Cardiac muscle cell (in vitro differentiated cells and primary cell): ENCODE results near the gene MARK1. TPM values are rescaled to one million over a fixed set of nuclear protein-coding genes. Genes with fewer than 3 reads are reported as not detected.

Source experiments
- DNase-seq, 2 donors: peaks; one replicate each; pipeline versions ENCODE4 v3.0.0 to v3.0.0-alpha.2; 2010 to 2017; ENCODE audit warnings: low read depth in 1 of 2, low spot score in 1 of 2
- H3K27ac ChIP-seq: fragments of 200-600 bp; sonication (generic); 2 replicates; pipeline ENCODE4 v1.5.1; 2016
- H3K27me3 ChIP-seq: fragments of 200-600 bp; sonication (generic); 2 replicates; pipeline ENCODE4 v1.6.0; 2016; ENCODE audit warnings: control low read depth
- H3K36me3 ChIP-seq: fragments of 200-600 bp; sonication (generic); 2 replicates; pipeline ENCODE4 v1.5.1; 2016; ENCODE audit warnings: control low read depth
- H3K4me1 ChIP-seq: fragments of 200-600 bp; sonication (generic); 2 replicates; pipeline ENCODE4 v1.8.1; 2017; ENCODE audit warnings: low read depth, mild to moderate bottlenecking, mixed run types
- H3K4me3 ChIP-seq: fragments of 200-600 bp; sonication (generic); 2 replicates; pipeline ENCODE4 v1.5.1; 2016; ENCODE audit warnings: mild to moderate bottlenecking
- H3K9me3 ChIP-seq: fragments of 200-600 bp; sonication (generic); 2 replicates; pipeline ENCODE4 v1.5.1; 2017; ENCODE audit warnings: low read depth, mild to moderate bottlenecking, control low read depth
- polyA plus RNA-seq: library from polyadenylated mRNA; unstranded; fragments of >200 nt; fragmentation: Nextera tagmentation; extraction: Ambion mirVana; gene quantifications from 2 replicates; pipeline ENCODE4 v1.2.1, GENCODE V29; 2016
- total RNA-seq: library from RNA; depleted of rRNA; stranded (reverse); fragments of >200 nt; gene quantifications from 2 replicates; pipeline ENCODE4 v1.2.3, GENCODE V29; 2016
- TF ChIP-seq, protein P1 (sequence below): IDR thresholded peaks from 2 replicates; pipeline ENCODE4 v1.5.1; 2012; ENCODE audit warnings: low read depth, mild to moderate bottlenecking, low read length

Gene MARK1
- total and polyA plus RNA-seq, 2 experiments from 2014 or later, result 24.6 to 25.2 TPM

DNA sequence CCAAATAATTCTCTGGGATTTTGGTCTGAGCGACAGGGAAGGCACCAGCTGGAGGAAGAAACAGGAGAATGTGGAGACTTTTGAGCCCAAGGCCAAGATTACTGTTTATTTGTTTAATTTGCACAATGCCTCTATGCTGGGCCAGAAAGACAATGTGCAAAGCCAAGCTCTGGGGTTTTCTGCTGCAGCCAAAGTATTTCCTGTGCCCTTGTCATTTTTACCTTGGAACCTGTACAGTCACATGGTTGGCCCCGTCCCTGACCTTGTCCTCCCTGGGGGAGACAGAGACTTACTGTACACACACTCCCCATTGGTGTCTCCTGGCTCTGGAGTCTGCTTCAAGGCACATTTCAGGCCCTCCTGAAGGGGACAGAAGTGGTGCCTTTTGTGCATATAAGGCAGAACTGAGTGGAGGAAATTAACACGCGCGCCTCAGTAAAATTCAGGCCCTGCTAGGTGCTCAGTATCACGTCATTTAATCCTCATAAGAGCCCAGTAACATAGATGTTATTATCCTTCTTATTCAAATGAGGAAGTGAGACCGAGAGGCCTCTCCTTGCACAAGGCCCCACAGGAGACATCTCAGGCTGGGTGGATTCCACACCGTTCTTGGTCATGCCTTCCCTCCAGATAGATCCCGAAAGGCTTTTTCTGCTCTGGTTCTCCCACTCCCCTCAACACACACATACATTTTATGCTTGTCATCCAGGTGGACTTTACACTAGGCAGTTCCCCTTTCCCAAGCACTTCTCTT is 183.3 kb downstream of the MARK1 start:
- Histone ChIP-seq H3K4me1 (no peaks in the 10 kb centered on the region), H3K27me3 (no peaks in the 10 kb centered on the region), H3K36me3 (no peaks in the 10 kb centered on the region), H3K4me3 (no peak overlapping the region), H3K9me3 (no peaks in the 10 kb centered on the region), H3K27ac (no peak overlapping the region)
- TF ChIP-seq, protein P1, sequence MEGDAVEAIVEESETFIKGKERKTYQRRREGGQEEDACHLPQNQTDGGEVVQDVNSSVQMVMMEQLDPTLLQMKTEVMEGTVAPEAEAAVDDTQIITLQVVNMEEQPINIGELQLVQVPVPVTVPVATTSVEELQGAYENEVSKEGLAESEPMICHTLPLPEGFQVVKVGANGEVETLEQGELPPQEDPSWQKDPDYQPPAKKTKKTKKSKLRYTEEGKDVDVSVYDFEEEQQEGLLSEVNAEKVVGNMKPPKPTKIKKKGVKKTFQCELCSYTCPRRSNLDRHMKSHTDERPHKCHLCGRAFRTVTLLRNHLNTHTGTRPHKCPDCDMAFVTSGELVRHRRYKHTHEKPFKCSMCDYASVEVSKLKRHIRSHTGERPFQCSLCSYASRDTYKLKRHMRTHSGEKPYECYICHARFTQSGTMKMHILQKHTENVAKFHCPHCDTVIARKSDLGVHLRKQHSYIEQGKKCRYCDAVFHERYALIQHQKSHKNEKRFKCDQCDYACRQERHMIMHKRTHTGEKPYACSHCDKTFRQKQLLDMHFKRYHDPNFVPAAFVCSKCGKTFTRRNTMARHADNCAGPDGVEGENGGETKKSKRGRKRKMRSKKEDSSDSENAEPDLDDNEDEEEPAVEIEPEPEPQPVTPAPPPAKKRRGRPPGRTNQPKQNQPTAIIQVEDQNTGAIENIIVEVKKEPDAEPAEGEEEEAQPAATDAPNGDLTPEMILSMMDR, result no peak
- no peak for DNase-seq

Other genes starting within 250 kb of the MARK1 start
- gene C1orf115, start 162.2 kb downstream of the MARK1 start, total RNA-seq, result 5.3 and 7.5 TPM in 2 replicates
- 5.3 and 9.7 TPM in 2 replicates for gene C1orf115, start 162.2 kb downstream of the MARK1 start, polyA plus RNA-seq
- 36.4 and 38.1 TPM in 2 replicates for gene MTARC2, start 220.2 kb downstream of the MARK1 start, total RNA-seq
- 54.5 and 58.2 TPM in 2 replicates for gene MTARC2, start 220.2 kb downstream of the MARK1 start, polyA plus RNA-seq